ENCODE results near the gene SPG7. TPM values are rescaled to one million over a fixed set of nuclear protein-coding genes. Genes with fewer than 3 reads are reported as not detected.

SPG7 gene
- total RNA-seq, 2 experiments from 2014 or later: 68.6 to 76.7 TPM

DNA sequence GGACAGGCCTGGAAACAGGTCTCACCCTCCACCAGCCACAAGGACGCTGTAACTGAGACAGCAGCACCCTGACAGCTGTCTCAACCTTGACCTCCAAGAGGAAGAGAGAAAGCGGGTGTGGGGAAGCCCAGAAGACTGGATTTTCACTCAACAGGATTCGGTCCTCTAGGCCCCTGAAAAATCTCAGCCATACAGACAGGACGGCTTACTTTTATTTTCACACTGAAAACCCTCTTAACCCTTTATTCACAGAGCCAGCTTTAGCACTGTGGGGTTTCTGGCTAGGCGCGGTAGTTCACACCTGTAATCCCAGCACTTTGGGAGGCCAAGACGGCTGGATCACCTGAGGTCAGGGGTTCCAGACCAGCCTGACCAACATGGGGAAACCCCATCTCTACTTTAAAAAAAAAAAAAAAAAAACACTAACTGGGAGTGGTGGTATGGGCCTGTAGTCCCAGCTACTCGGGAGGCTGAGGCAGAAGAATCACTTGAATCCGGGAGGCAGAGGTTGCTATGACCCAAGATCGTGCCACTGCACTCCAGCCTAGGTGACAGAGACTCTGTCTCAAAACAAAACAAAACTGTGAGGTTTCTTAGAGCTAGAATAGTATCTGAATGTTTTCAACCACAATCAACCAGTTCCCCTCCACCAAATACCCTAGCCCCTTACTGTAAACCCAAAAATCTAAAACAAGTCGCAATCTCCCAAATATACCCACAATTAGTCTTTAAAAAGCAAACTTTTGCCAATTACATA, 23.1 kb upstream of the SPG7 start:
- H3K36me3 Mint-ChIP-seq (ENCODE audit: low read depth): peaks cover 47% of the 10 kb centered on the region
- H3K27me3 Mint-ChIP-seq: no peaks in the 10 kb centered on the region
- peak overlapping the region; percentile 48 for H3K4me3 Mint-ChIP-seq
- peaks cover 80% of the 10 kb centered on the region for H3K4me1 Mint-ChIP-seq
- ChIA-PET CTCF (interaction anchor here (0.6 to 1.3 kb wide), 4 partner anchors 10 to 132 kb away, joined by 3 to 4 read pairs (median 3); no protein-coding TSS in a partner anchor), POLR2A (interaction anchor here (0.6 to 1.8 kb wide), 12 partner anchors 8 to 188 kb away, joined by 3 to 7 read pairs (median 4); no protein-coding TSS in a partner anchor)
- DNase-seq (peak; percentile 67), ATAC-seq (peak; percentile 31)
- peak overlapping the region; percentile 93 for H3K27ac Mint-ChIP-seq
- H3K9me3 Mint-ChIP-seq (ENCODE audit: low read depth): no peaks in the 10 kb centered on the region
- intact Hi-C loops (cut with DNase I, micrococcal nuclease): loop anchor here (1.0 to 5.0 kb wide), 7 partner anchors 14 to 160 kb away; partner anchors contain the start of gene RPL13 (in 1 of the 2)

DNA sequence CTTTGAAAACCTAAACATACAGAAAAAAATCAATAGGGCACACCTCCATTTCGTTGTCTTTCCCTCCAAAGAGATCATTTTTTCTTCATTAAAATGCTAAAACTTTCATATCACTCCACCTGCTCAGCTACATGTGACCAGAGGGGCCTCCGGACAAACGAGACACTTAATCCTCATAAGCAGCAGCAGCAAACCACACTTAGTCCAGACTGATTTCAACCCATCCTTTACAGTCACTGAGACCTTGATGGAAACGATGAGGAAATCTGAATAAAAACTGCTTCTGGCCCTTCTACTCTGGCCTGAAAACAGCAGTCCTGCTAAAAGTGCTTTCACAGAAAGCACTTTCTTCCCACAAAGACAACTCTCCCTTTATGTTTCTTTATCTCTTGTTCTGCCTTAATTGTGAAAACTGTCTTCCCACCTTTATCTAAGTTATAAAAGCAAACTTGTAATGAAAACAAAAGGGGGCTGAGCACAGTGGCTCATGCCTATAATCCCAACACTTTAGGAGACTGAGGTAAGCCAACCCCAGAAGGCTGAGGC, 22.4 kb upstream of the SPG7 start:
- Mint-ChIP-seq H3K27me3 (no peaks in the 10 kb centered on the region), H3K36me3 (ENCODE audit: low read depth) (peaks cover 44% of the 10 kb centered on the region), H3K9me3 (ENCODE audit: low read depth) (no peaks in the 10 kb centered on the region), H3K4me3 (peak overlapping the region; percentile 27), H3K4me1 (peaks cover 76% of the 10 kb centered on the region), H3K27ac (peak overlapping the region; percentile 93)
- ChIA-PET CTCF (interaction anchor here (0.6 to 1.3 kb wide), 4 partner anchors 15 to 188 kb away, joined by 3 read pairs; no protein-coding TSS in a partner anchor), POLR2A (interaction anchor here (0.7 to 1.8 kb wide), 7 partner anchors 9 to 189 kb away, joined by 3 to 7 read pairs (median 3); no protein-coding TSS in a partner anchor)
- DNase-seq (no peak), ATAC-seq (no peak)
- intact Hi-C loops (cut with DNase I, micrococcal nuclease): loop anchor here (2.0 to 5.0 kb wide), 6 partner anchors 15 to 161 kb away; partner anchors contain the start of gene RPL13 (in 1 of the 2)

DNA sequence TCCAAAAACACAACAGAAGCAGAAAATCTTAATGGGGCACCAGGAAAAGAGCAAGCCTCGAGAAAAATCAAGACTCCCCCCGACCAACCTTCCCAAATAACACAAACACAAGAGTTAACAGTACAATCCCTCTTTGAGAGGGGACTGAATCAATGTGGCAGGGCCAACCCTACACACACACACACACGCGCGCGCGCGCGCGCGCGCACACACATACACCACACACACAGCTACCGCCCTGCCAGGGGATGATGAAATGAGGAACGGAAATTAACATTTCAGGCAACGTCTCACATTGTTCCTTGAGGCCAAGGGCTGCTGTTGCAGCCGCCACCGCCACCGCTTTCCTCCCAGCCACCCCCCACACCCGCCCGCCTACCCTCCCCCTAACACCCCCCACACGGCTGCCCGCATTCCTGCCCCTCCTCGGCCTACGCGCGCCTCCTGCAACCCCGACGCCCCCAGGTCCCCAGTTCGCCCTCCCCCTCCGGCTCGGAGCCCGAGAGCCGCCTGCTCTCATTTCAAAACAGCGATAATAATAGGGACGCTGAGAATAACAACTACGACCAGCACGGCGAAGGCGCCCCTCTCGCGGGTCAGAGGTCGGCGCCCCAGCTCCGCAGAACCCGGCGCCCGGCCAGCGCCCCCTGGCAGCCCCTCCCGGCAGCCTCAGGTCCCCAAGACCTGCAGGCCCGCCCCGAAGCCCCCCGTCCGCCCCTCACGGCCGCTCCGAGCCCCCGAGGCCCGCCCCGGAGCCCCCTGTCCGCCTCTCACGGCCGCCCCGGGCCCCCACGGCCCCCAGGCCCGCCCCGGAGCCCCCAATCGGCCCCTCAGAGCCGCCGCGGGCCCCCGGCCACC, 18.9 kb upstream of the SPG7 start:
- Mint-ChIP-seq H3K4me3 (peak overlapping the region; percentile 84), H3K36me3 (ENCODE audit: low read depth) (peaks cover 21% of the 10 kb centered on the region), H3K27ac (peak overlapping the region; percentile 89), H3K27me3 (no peaks in the 10 kb centered on the region), H3K4me1 (peaks cover 57% of the 10 kb centered on the region), H3K9me3 (ENCODE audit: low read depth) (no peaks in the 10 kb centered on the region)
- POLR2A ChIA-PET: interaction anchor here (0.5 to 1.7 kb wide), 11 partner anchors 15 to 397 kb away, joined by 3 to 7 read pairs (median 3); no protein-coding TSS in a partner anchor
- peak; percentile 24 for ATAC-seq
- CTCF ChIA-PET: interaction anchor here (0.7 kb wide), 2 partner anchors 77 to 78 kb away, joined by 3 read pairs; no protein-coding TSS in a partner anchor
- intact Hi-C loops (cut with DNase I, micrococcal nuclease): loop anchor here (1.0 to 5.0 kb wide), 10 partner anchors 67 to 272 kb away; partner anchors contain the start of genes CHMP1A (in 1 of the 2), RPL13 (in 1 of the 2), SPATA33 (in 1 of the 2) and ZNF778 (in 1 of the 2)
- DNase-seq: peak; percentile 93

DNA sequence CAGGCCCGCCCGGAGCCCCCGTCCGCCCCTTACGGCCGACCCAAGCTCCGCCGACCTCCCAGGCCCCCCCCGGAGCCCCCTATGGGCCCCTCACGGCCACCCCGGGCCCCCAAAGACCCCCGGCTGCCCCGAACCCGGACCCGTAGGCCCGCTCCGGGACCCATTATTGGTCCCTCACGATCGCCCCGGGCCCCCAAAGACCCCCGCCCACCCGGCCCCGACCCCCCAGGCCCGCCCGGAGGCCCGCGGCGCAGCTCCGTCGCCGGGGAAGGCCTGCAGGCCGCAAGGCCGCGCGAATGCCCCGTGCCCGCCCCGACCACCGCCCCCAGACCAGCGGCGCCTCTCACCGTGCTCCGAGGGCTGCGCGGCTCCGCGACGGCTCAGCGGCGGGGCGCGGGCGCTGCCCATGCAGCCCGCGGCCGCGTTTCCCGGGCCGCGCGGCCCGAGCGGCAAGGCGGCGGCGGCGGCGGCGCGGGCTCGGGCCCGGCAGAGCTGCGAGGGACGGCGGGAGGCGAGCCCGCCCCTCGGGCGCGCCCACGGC, 18.2 kb upstream of the SPG7 start:
- POLR2A ChIA-PET: interaction anchor here (0.5 to 1.7 kb wide), 3 partner anchors 16 to 135 kb away, joined by 3 read pairs; no protein-coding TSS in a partner anchor
- ATAC-seq: no peak
- CTCF ChIA-PET: no interaction called here
- no peak for DNase-seq
- intact Hi-C loops (cut with DNase I, micrococcal nuclease): loop anchor here (1.0 to 5.0 kb wide), 22 partner anchors 15 to 687 kb away; partner anchors contain the start of genes RPL13 (in 2 of the 2), APRT (in 1 of the 2), CDT1 (in 1 of the 2) and CHMP1A (in 1 of the 2)
- Mint-ChIP-seq H3K4me3 (no peak overlapping the region), H3K36me3 (ENCODE audit: low read depth) (peaks cover 20% of the 10 kb centered on the region), H3K27ac (no peak overlapping the region), H3K9me3 (ENCODE audit: low read depth) (no peaks in the 10 kb centered on the region), H3K4me1 (peaks cover 50% of the 10 kb centered on the region), H3K27me3 (no peaks in the 10 kb centered on the region)

DNA sequence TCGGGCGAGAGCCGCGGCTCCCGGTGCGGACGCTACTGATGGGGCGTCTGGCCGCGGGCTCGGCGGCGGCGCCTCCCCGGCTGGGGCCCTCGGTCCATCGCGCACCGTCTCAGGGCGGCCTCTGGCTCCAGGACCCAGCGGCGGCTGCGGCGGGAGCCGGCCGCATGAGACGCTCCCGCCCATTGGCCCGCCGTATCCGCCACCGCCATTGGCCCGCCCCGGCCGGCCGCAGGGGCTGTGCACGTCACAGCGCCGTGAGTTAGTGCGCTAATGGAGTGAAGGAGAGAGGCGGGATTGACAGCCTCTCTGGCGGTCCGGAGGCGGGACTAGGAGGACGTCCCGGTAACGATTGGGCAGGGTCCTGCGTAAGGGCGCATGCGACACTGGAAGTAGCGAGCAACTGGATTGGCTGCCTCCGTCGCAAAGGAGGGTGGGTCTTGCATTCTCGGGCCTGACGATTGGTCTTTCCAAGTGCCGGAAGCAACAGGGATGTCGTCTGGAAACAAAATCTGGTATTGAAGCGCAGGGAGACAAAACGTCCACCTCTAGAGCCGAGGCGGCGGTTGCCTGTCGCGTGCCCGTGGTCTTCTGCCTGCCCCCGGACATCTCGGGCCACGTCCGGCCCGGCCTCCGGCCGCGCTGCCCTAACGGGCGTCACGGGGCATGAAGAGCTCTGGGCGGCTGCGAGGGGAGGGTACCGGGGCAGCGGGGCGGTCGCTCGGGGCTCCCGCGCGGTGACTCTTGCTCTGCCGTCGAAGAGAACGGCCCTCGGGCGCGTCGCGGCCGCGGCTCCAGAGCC, 17.6 kb upstream of the SPG7 start, which contains the start of gene ANKRD11:
Gene ANKRD11, minus strand, starts transcription at position 123 of the 799 bp plus-strand sequence. CDS start 173,542 bp downstream, outside the sequence.
- ChIA-PET CTCF (no interaction called here), POLR2A (interaction anchor here (0.7 kb wide), 1 partner anchor 56 kb away, joined by 4 read pairs; no protein-coding TSS in a partner anchor)
- ATAC-seq (peak; percentile 93), DNase-seq (peak; percentile 99)
- intact Hi-C loops (cut with DNase I, micrococcal nuclease): loop anchor here (1.0 to 5.0 kb wide), 12 partner anchors 15 to 687 kb away; partner anchors contain the start of genes APRT (in 1 of the 2), CDT1 (in 1 of the 2), FANCA (in 1 of the 2) and RPL13 (in 1 of the 2)
- Mint-ChIP-seq H3K27me3 (no peaks in the 10 kb centered on the region), H3K9me3 (ENCODE audit: low read depth) (no peaks in the 10 kb centered on the region), H3K4me1 (peaks cover 43% of the 10 kb centered on the region), H3K36me3 (ENCODE audit: low read depth) (peaks cover 20% of the 10 kb centered on the region), H3K4me3 (peak within 1 kb of the TSS; percentile 87), H3K27ac (peak within 1 kb of the TSS; percentile 92)

DNA sequence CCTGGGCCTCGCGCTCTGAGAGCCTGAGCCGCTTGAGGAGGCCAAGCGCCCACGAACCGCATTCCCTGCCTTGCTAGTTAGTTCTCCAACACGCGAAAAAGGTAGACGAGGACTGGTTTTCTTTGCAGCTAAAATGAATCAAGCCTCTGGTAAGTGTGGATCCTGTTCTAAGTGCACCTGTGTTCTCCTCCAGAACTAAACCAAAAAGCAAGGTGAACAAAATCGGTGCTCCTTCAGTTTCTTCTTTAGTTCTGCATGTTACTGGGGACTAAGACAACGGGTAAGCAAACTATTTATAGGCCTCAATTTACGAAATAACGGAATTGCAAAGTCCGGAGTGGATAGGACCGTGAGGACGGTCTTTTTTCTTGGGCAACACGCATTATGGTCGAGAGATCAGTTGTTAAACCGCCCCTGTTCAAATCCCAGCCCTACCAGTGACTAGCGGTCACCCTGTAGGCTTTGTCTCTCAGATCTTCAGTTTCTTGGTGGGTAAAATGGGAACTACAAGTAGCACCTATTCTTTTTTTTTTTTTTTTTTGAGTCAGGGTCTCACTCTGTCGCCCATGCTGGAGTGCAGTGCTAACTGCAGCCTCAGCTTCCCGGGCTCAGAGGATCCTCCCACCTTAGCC, 16.8 kb upstream of the SPG7 start:
- no peaks in the 10 kb centered on the region for H3K27me3 Mint-ChIP-seq
- ATAC-seq: no peak
- H3K4me1 Mint-ChIP-seq: peaks cover 36% of the 10 kb centered on the region
- no peak for DNase-seq
- peak overlapping the region; percentile 87 for H3K4me3 Mint-ChIP-seq
- POLR2A ChIA-PET: interaction anchor here (0.7 kb wide), 1 partner anchor 56 kb away, joined by 4 read pairs; no protein-coding TSS in a partner anchor
- H3K36me3 Mint-ChIP-seq (ENCODE audit: low read depth): peaks cover 16% of the 10 kb centered on the region
- peak overlapping the region; percentile 92 for H3K27ac Mint-ChIP-seq
- H3K9me3 Mint-ChIP-seq (ENCODE audit: low read depth): no peaks in the 10 kb centered on the region
- CTCF ChIA-PET: interaction anchor here (0.6 to 1.1 kb wide), 2 partner anchors 14 to 18 kb away, joined by 3 to 4 read pairs; no protein-coding TSS in a partner anchor
- intact Hi-C loops (cut with DNase I, micrococcal nuclease): loop anchor here (1.0 to 5.0 kb wide), 3 partner anchors 14 to 249 kb away; no protein-coding TSS in a partner anchor

DNA sequence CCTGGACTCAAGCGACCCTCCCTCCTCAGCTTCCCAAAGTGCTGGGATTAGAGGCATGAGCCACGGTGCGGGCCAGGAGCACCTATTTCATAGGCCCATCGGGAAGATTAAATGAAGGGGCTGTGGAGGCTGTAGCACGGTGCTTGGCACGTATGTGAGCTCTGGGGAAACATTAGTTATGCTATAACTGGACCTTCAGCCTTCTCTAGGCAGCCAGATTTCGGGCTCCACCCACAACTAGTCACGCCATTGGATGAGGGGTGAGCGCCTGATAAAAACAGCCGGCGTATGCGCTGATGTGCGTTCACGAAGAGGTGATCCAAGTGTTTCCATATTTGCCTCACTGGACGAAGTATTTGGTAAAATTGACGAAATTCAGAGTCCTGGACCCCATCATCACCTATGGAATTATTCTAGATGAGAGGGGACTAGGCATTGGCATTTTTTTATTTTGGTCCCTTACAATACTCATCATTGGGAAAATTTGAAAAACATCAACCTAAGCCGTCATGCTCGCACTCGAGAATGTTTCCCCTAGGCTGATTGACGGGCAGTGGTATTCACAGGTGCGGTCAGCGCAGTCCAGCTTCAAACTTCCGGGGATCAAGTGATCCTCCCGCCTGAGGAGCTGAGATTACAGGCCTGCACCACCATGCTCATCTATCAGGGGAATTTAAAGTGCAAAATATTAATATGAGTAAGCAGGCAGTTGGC, 16.1 kb upstream of the SPG7 start:
- ATAC-seq: no peak

DNA sequence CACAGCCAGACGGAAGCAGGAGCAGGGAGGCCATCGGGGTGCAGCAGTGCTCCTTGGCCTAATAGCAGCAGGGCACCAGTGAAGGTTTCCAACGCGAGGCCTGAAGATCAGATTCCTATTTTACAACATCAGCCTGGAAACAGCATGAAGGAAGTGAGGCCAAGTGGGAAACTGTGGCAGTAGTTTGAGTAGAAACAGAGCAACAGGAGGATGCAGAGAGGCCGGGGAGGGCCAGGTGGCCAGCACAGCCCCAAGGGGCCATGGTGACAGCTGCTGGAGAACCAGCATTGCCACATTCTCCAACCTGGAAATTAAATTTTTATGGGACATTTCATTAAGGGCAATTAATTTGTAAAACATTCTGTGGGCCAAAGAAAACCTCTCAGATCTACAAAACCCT, 14.4 kb upstream of the SPG7 start:
- no peak for ATAC-seq
- no peak overlapping the region for H3K27ac Mint-ChIP-seq
- H3K27me3 Mint-ChIP-seq: no peaks in the 10 kb centered on the region
- no peaks in the 10 kb centered on the region for H3K9me3 Mint-ChIP-seq (ENCODE audit: low read depth)
- no peak overlapping the region for H3K4me3 Mint-ChIP-seq
- H3K36me3 Mint-ChIP-seq (ENCODE audit: low read depth): peaks cover 4% of the 10 kb centered on the region
- intact Hi-C loops (cut with DNase I, micrococcal nuclease): loop anchor here in 1 of 2 experiments (5.0 kb wide), 1 partner anchor 251 kb away; no protein-coding TSS in a partner anchor
- ChIA-PET CTCF (interaction anchor here (0.6 to 1.0 kb wide), 2 partner anchors 10 to 98 kb away, joined by 3 to 4 read pairs; no protein-coding TSS in a partner anchor), POLR2A (no interaction called here)
- DNase-seq: no peak
- H3K4me1 Mint-ChIP-seq: peaks cover 15% of the 10 kb centered on the region

More for the DNA sequence above, 16.1 kb upstream of the SPG7 start:
- Mint-ChIP-seq H3K27me3 (no peaks in the 10 kb centered on the region), H3K9me3 (ENCODE audit: low read depth) (no peaks in the 10 kb centered on the region), H3K36me3 (ENCODE audit: low read depth) (peaks cover 11% of the 10 kb centered on the region), H3K4me1 (peaks cover 28% of the 10 kb centered on the region), H3K4me3 (peak overlapping the region; percentile 87), H3K27ac (peak overlapping the region; percentile 92)
- intact Hi-C loops (cut with DNase I, micrococcal nuclease): loop anchor here (1.0 to 5.0 kb wide), 3 partner anchors 13 to 250 kb away; no protein-coding TSS in a partner anchor
- POLR2A ChIA-PET: no interaction called here
- CTCF ChIA-PET: interaction anchor here (0.5 to 1.1 kb wide), 4 partner anchors 13 to 203 kb away, joined by 3 to 6 read pairs (median 4); no protein-coding TSS in a partner anchor
- no peak for DNase-seq

Measured in activated CD4-positive, alpha-beta T cell treated with anti-CD3 and anti-CD28 coated beads for 36 hours (primary cell).